Measurements from ENCODE around the gene MYO18B.

Gene MYO18B

DNA sequence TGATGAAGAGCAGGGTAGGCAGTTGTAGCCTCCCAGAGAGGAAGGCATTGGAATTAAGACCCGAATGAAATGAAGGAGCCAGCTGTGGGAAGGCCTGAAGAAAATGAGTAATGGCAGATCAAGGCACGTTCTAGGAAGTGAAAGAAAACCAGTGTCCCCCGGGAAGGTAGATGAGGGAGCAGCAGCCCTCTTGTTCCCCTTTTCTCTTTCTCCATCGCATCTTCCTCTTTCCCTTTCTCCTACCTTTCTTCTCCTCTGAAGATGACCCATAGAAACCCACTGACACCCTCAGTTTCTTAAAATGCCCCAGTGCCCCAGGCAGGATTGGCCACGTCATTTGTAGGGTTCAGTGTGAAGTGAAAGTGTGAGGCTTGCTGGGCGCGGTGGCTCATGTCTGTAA is 254.7 kb downstream of the MYO18B start:
- no peak for DNase-seq (ENCODE audit: low read depth)

DNA sequence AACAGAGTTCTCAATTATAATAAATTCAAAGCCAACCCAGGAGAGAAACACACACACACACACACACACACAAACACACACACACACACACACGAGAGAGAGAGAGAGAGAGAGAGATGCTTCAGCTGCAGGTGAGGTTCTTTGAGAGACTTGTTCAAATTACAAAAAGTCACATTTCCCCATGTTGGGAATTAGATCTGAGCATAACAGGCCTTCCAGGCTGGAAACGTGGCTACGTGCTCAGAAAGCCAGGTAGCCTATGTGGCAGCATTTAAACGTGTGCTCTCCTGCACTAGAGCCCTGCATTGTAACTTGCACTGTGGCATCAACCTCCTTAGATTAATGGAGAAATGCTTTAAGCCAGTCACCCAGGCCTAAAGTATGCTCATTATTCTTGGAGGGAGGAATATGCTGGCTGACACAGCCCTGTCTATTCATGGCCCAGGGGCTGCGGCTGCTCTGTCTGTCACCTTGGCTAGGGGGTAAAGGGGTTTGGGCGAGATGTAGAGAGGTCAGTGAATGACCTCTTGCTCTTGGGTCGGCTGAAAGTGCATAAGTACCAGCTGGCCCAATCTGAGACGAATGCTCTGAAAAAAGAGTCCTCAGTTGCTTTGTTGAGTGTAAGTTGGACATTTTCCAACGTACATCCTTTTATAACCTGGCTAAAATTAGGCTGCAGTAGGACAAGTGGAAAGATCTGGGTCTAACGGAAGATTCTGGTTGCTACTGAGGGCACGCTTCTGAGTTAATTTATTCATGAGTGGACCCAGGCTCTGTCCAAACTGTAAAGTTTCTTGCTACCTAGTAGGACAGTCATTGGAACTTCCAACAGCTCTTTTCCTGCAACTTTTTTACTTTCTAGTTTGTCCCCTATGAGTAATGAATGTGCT is 256.1 kb downstream of the MYO18B start:
- DNase-seq (ENCODE audit: low read depth) = no peak

DNA sequence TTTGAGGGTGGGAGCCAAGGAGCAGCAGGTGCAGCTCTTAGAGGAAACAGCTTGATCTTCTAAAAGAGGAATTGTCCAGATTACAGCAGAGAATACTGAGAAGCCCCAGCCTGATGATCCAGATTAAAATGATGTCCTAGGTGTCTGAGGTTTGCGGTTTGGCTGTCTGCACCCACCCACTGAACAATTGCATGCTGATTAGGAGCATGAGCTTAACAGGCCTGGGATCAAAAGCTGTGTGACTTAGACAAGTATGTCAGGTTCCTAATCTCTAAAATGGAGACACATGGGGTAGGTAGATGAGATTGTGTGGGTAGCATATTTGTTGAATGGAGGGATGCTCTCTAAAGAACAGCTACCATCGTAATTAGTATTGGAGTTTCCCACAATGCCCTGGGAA is 260.5 kb downstream of the MYO18B start:
- DNase-seq (ENCODE audit: low read depth) = no peak

DNA sequence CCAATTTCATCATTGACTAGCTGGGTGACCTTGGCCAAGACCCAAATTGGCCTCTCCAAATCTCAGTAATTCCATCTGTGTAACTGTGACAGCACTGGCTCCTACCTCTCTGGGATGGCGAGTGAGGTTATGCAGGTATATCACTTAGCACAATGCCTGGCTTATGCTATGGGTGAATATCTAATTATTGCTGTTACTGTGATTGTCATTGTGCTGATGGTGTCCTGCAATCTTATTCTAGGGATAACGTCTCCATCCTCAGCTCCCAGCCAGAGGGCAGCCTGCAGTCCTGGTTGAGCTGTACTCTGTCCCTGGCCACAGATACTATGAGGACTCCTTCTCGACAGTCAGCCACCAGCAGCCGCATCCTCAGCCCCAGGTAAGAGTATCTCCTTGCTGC is 262.5 kb downstream of the MYO18B start:
- no peak for DNase-seq (ENCODE audit: low read depth)

- no peak for DNase-seq (ENCODE audit: low read depth)
Observed at GRCh38 chr22:26008587-26008986, 266.6 kb downstream of the MYO18B start.

- DNase-seq (ENCODE audit: low read depth) = no peak
Observed at GRCh38 chr22:26016916-26017315, 274.9 kb downstream of the MYO18B start.

GRCh38 chr22:26017932-26018331 is 275.9 kb downstream of the MYO18B start:
- DNase-seq (ENCODE audit: low read depth) = no peak

DNA sequence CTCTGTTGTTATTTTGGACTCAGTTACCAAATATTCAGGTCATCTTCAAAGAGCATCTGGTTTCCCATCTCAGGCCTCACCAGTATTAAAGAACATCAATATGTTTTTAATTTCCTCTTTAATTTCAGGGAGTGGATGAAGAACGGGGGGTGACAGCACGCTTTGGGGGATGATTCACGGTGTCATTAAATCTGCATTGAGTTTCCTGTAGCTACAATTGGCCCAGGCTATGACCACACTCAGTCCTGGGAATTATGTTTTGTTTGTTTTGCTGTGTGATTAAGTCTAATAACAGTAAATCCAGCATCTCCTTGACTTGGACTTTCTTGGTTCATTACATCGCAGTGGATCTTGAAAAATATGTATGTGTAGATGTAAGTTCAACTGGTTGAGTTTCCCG is 277.6 kb downstream of the MYO18B start:
- no peak for DNase-seq (ENCODE audit: low read depth)

DNA sequence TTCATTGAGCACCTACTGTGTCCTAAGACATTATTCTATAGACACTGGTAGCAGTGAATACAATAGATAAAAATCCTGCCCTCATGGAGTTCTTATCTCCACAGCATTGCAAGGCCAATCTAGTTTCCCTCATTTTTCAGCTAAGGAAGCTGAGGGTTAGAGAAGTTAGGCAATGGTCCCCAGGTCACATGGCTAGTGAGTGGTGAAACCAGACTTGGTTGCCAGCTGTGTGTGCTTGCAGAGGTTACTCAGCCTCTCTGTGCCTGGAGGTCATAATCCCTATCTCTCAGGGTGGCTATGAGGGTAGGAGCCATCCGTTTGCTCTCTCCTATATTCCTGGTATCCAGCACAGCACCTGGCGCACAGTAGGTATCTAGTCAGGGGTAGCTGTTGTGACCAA is 279.5 kb downstream of the MYO18B start:
- DNase-seq (ENCODE audit: low read depth) = no peak

GRCh38 chr22:26023104-26023775 is 281.3 kb downstream of the MYO18B start:
- no peak for DNase-seq (ENCODE audit: low read depth)

GRCh38 chr22:26025626-26026025 is 283.6 kb downstream of the MYO18B start:
- DNase-seq (ENCODE audit: low read depth) = no peak

GRCh38 chr22:26027341-26027740 is 285.4 kb downstream of the MYO18B start:
- no peak for DNase-seq (ENCODE audit: low read depth)

DNA sequence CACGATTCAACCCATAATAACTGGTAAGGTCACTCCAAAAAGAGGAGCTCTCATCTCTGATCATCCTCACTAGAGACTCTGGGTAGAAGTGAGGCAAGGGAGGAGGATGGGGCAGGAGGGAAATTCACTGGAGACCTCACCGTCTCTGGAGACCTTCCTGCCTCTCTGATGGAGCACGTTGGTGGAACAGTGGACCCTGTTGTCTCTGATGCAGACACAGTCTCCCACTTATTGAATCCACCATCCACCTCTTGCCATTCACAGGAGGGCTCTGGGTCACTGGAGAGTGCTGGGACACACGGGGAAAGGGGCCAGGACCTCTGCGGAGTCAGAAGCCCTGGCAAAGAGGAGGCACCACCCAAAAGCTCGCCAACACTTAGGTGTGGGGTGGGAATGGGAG is 289.7 kb downstream of the MYO18B start:
- DNase-seq (ENCODE audit: low read depth) = no peak

DNA sequence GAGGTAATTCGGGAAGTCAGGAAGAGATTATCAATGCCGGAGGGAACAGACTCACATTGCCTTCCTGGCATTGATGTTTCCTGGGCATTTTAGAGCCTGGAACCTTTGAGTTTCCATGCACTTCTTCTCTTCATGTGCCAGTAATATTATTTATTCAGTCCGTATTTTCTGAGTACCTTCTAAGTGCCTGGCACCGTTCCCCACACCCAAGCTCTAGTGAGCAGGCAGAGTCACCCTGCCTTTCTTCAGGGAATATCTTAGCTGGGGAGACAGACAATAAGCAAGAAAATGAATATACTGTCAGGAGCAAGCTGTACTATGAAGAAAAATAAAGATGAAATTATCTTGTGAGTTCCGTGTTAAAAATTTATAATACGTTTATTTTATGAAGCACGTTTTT is 291.1 kb downstream of the MYO18B start:
- no peak for DNase-seq (ENCODE audit: low read depth)

DNA sequence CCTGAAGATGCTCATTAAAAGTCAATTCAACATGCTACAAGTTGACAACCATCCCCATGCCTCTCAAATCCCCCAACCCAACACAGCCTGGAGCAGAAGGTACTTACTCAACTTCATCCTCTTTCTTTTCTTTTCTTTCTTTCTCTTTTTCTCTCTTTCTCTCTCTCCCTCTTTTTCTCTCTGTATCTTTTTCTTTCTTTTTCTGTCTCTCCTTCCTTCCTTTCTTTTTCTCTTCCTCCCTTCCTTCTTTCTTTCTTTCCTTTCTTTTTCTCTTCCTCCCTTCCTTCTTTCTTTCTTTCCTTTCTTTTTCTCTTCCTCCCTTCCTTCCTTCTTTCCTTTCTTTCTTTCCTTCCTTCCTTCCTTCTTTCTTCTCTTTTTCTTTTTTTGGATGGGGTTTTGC is 291.6 kb downstream of the MYO18B start:
- no peak for DNase-seq (ENCODE audit: low read depth)

- DNase-seq (ENCODE audit: low read depth) = no peak
Observed at GRCh38 chr22:26035523-26035922, 293.5 kb downstream of the MYO18B start.

- no peak for DNase-seq (ENCODE audit: low read depth)
Observed at GRCh38 chr22:26038365-26038764, 296.4 kb downstream of the MYO18B start.

DNA sequence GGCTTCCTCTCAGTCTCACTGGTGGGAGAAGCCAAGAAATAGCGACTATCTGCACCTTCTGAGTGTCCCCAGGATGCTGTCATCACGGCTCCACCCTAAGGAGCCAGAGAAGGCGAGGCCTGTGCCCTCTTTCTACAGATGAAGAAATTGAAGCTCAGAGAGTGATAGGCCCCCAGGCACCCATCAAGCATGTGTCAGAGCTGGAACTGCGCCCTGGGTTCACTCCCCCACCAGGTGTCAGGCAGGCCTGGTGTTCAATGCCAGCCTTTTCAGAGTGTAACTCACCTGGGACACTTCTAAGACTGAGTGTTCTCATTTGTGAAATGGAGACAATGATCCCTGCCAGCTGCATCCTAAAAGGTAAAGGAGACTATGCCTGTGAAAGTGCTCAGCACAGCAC is 299.9 kb downstream of the MYO18B start:
- DNase-seq (ENCODE audit: low read depth) = no peak

GRCh38 chr22:26043031-26043430 is 301.0 kb downstream of the MYO18B start:
- no peak for DNase-seq (ENCODE audit: low read depth)

- no peak for DNase-seq (ENCODE audit: low read depth)
Observed at GRCh38 chr22:26045051-26045450, 303.1 kb downstream of the MYO18B start.

DNA sequence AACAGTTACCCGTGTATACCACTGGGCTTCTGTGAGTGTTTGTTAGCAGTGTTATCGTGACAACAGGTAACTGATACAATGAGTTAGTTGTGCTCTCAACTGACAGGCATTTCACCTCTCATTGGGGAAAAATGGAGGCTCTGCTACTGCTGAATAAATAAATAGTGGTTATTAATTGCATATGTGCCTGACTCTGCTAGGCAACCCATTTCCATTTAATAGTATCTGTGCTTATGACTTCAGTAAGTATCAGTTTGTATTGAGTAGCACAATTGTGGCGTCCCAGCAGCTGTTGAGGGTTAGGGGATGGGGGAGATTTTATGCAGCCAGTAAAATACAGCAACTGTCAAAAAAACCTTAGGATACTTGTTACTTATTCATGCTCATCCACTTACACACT is 303.9 kb downstream of the MYO18B start:
- DNase-seq (ENCODE audit: low read depth) = no peak

DNA sequence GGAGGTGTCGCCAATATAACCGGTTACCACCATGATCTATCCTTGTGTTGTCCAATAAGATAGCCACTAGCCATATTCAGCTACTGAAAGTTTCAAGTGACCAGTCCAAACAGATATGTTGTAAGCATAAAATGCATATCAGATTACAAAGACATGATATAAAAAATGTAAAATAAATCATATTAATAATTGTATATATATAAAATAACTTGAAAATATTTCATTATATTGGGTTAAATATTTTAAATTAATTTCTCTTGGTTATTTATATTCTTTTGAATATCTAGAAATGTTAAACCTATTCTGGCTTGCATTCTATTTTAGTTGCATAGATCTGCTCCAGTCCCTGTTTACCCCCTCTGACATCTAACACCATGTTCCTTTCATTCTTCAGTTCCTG is 305.5 kb downstream of the MYO18B start:
- no peak for DNase-seq (ENCODE audit: low read depth)

GRCh38 chr22:26047920-26048319 is 305.9 kb downstream of the MYO18B start:
- DNase-seq (ENCODE audit: low read depth) = no peak

DNA sequence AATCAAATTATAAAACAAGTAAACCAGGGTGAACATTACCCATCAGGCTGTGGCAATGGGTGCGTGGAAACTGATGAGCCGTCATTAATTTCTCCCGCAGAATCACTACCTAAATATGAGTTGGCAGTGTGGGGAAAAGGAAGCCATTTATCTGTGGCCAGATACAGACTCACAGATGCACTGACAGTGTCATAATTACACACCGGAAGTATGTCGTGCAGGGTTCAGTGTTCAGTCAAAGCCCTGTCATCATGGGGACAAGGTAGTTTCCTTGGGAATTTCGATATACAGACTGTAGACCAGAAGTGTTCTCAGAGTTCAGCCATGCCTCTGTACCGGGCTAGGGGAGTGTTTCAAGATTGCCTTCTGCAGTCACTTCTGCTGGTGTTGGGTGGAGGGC is 308.1 kb downstream of the MYO18B start:
- DNase-seq (ENCODE audit: low read depth) = no peak

Data from activated T-helper 9 cell treated with anti-CD3 and anti-CD28 coated beads, Interleukin-2, amount 50 U/mL, for 16 hours (primary cell).